Head of caudate nucleus (tissue), 42 donors: ENCODE measurements around the gene MUS81.
A peak's percentile ranks its signal among the peaks of the same experiment; 100 is the strongest.
"Not testable (repeated sequence)": the region's sequence is repeated elsewhere in the genome, so short reads cannot be mapped to it uniquely, and the experiment has no call there.

Experiments
- DNase-seq, 42 donors: peaks; one replicate each; pipeline versions ENCODE4 v3.0.0 to v3.0.0-alpha.2; 2020 to 2021; ENCODE audit warnings: mixed read lengths in 7 of 42
- intact Hi-C: fragments of 100-400 bp; cut with DNase I; formaldehyde crosslinking; loops from one replicate; pipeline ENCODE4 v1.15.0; 2022

MUS81 gene, protein sequence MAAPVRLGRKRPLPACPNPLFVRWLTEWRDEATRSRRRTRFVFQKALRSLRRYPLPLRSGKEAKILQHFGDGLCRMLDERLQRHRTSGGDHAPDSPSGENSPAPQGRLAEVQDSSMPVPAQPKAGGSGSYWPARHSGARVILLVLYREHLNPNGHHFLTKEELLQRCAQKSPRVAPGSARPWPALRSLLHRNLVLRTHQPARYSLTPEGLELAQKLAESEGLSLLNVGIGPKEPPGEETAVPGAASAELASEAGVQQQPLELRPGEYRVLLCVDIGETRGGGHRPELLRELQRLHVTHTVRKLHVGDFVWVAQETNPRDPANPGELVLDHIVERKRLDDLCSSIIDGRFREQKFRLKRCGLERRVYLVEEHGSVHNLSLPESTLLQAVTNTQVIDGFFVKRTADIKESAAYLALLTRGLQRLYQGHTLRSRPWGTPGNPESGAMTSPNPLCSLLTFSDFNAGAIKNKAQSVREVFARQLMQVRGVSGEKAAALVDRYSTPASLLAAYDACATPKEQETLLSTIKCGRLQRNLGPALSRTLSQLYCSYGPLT

GRCh38 chr11:65860278-65861164, at the start of gene MUS81:
TSS of gene MUS81 (plus strand) at chr11:65860433. CDS start at chr11:65860754, 321 bp downstream.
- DNase-seq: peak; percentile 90 to 98 (median 95)
- intact Hi-C loops: loop anchor here (5.0 kb wide), 1 partner anchor 102 kb away; the partner anchor contains the start of gene SART1

- no peak for DNase-seq
- intact Hi-C loops: loop anchor here (10.0 kb wide), 1 partner anchor 187 kb away; no protein-coding TSS in a partner anchor
These were observed 48.3 kb upstream of the MUS81 start for GRCh38 chr11:65811764-65812475.

- peak in 14 of 42 donors; percentile 6 to 58 (median 31) for DNase-seq
- intact Hi-C loops: loop anchor here (10.0 kb wide), 1 partner anchor 190 kb away; no protein-coding TSS in a partner anchor
These were observed 45.9 kb upstream of the MUS81 start for GRCh38 chr11:65814131-65814985.

DNA sequence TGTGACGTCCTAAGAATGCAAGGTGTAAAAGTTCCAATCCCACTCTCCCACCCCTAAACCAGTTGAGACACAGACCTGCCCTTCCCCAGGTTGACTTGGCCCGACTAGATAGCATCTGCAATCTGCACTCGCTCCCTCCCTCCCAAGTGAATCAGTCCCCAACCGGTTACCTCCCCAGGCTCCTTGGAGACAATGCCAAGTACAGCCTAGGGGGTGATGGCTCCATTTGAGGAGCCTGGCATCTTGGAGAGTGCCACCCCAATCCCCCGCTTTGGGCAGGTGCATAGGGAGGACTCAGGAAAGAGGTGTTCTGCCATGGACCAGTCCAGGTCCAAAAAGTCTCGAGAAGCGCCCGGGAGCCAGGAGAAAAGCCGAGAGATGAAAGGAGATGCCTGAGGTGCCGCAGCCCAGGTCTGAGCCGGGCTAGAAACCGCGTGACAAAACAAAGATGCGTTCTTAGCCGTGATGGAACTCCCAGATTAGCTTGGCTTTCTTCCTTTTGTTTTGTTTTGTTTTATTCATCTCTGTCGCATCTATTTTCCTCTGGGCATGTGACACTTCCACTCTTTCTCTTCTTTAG, 45.2 kb upstream of the MUS81 start:
- DNase-seq: no peak
- intact Hi-C loops: loop anchor here (5.0 to 10.0 kb wide), 3 partner anchors 33 to 190 kb away; partner anchors contain the start of genes AP5B1 and KAT5

- intact Hi-C loops: loop anchor here (5.0 to 10.0 kb wide), 3 partner anchors 34 to 192 kb away; partner anchors contain the start of genes AP5B1 and KAT5
- no peak for DNase-seq
These were observed 43.5 kb upstream of the MUS81 start for GRCh38 chr11:65816696-65817095.

- intact Hi-C loops: loop anchor here (5.0 to 10.0 kb wide), 3 partner anchors 35 to 193 kb away; partner anchors contain the start of genes AP5B1 and KAT5
- no peak for DNase-seq
These were observed 42.9 kb upstream of the MUS81 start for GRCh38 chr11:65817312-65817834.

GRCh38 chr11:65817835-65818680, 42.2 kb upstream of the MUS81 start:
- intact Hi-C loops: loop anchor here (5.0 to 10.0 kb wide), 3 partner anchors 36 to 193 kb away; partner anchors contain the start of genes AP5B1 and KAT5
- peak; percentile 87 to 99 (median 95) for DNase-seq

DNA sequence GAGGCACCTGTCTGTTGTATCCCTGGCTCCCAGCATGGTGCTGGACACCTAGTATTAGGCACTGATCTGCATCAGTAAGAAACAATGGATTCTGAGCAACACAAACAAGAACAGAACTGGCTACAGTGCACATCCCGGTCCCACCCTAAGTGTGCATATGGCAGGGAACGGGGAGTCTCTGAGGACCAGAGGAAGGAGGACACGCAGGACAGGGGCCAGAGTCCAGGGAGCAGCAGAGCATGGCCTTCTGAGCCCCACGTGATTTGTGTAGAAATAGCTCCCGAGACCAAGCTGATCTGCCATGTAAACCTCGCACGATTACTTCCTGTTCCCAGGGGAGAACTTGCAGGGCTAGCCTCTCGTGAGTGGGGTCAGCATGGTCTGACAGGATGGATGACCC, 39.1 kb upstream of the MUS81 start:
- peak in 1 of 42 donors; percentile 16 for DNase-seq
- intact Hi-C loops: no loop called here

GRCh38 chr11:65822776-65823528, 37.3 kb upstream of the MUS81 start:
- no peak for DNase-seq
- intact Hi-C loops: no loop called here

- DNase-seq: peak in 1 of 42 donors; percentile 3
- intact Hi-C loops: no loop called here
These were observed 33.1 kb upstream of the MUS81 start for GRCh38 chr11:65826984-65827735.

GRCh38 chr11:65829459-65829858, 30.8 kb upstream of the MUS81 start:
- intact Hi-C loops: no loop called here
- no peak for DNase-seq

DNA sequence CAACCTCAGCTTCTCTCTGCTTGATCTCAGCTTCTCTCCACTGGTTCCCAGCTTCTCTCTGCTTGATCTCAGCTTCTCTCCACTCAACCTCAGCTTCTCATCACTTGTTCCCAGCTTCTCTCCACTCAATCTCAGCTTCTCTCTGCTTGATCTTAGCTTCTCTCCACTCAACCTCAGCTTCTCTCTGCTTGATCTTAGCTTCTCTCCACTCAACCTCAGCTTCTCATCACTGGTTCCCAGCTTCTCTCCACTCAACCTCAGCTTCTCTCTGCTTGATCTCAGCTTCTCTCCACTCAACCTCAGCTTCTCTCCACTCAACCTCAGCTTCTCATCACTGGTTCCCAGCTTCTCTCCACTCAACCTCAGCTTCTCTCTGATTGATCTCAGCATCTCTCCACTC, 28.0 kb upstream of the MUS81 start:
- DNase-seq, intact Hi-C loops: not testable (repeated sequence)

DNA sequence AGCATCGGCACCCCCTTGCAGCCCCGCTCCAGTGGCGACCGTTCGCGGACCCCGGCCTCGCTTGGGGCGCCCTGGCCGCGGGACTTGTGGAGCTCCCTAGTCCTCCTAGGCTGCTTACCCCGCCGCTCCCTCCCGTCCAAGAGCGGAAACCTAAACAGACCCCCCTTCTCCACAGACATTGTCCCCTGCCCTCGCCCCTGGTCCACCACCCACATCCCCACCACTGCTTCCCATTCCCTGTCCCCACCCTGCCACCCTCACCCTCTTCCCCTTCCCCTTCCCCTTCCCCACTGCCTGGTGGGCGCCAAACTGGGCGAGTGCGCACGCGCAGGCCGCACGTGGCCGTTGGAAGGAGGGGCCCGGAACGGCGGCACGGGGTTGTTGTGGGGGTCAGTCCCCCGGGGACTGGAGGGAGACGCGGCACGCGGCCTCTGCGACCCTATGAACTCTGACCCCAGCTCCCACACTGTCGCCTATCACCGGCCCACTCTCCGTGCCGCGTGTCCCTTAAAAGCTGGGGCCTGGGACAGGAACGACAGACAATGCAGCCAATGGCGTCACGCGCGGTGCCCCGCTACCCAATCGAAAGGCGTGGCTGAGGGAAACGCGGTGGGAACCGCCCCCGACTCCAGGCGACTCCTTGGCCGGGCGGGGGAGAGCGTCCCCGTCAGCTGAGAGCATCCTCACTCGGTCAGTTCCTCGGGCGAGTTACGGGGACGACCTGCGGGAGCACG, 26.8 kb upstream of the MUS81 start, which contains the start of gene SNX32:
Gene SNX32 (plus strand): TSS at position 667 of the 734 bp plus-strand sequence. CDS start 103 bp downstream, outside the sequence.
- DNase-seq: peak; percentile 96 to 99 (median 98)
- intact Hi-C loops: no loop called here

DNA sequence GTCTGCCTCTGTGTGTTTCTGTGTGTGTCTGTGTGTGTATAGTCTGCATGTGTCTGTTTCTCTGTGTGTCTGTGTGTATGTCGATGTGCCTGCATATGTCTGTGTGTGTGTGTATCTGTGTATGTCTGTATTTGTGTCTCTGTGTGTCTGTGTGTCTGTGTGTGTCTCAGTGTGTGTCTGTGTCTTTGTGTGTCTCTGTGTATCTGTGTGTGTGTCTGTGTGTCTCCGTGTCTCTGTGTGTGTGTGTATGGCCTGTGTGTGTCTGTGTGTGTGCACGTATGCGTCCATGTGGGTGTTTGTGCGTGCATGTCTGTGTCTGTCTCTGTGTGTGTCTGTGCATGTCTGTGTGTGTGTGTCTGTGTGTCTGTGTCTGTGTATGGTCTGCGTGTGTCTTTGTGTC, 26.0 kb upstream of the MUS81 start:
- intact Hi-C loops: no loop called here
- peak in 2 of 42 donors; percentile 7 to 30 for DNase-seq
